Iris pigment epithelial cell (primary cell): Measurements from ENCODE around the gene UBTF.
"Not testable (repeated sequence)": the region's sequence is repeated elsewhere in the genome, so short reads cannot be mapped to it uniquely, and the experiment has no call there.

ENCODE experiments used
- DNase-seq: peaks from one replicate; pipeline ENCODE4 v3.0.0-alpha.2; 2011; ENCODE audit warnings: low read depth

The UBTF gene

GRCh38 chr17:44247876-44248736 lies 28.6 kb upstream of the UBTF start:
- DNase-seq = no peak

- DNase-seq = no peak
Observed at GRCh38 chr17:44247440-44247841, 28.0 kb upstream of the UBTF start.

- no peak for DNase-seq
Observed at GRCh38 chr17:44241106-44241624, 21.7 kb upstream of the UBTF start.

- DNase-seq = not testable (repeated sequence)
Observed at GRCh38 chr17:44237886-44238285, 18.4 kb upstream of the UBTF start.

- no peak for DNase-seq
Observed at GRCh38 chr17:44236444-44236991, 17.0 kb upstream of the UBTF start.

- peak; percentile 82 for DNase-seq
Observed at GRCh38 chr17:44235583-44235936, 16.1 kb upstream of the UBTF start.

GRCh38 chr17:44233582-44233981 lies 14.1 kb upstream of the UBTF start:
- DNase-seq = peak; percentile 44

GRCh38 chr17:44232061-44232460 lies 12.6 kb upstream of the UBTF start:
- DNase-seq = no peak

- DNase-seq = no peak
Observed at GRCh38 chr17:44230140-44230539, 10.7 kb upstream of the UBTF start.

- DNase-seq = no peak
Observed at GRCh38 chr17:44229090-44229489, 9.6 kb upstream of the UBTF start.

- DNase-seq = no peak
Observed at GRCh38 chr17:44223541-44224071, 4.1 kb upstream of the UBTF start.

GRCh38 chr17:44222112-44222869 lies 2.8 kb upstream of the UBTF start:
- DNase-seq = peak; percentile 75

- DNase-seq = no peak
Observed at GRCh38 chr17:44221862-44222111, 2.3 kb upstream of the UBTF start.

- DNase-seq = peak; percentile 88
Observed at GRCh38 chr17:44221084-44221861, 1.8 kb upstream of the UBTF start.

GRCh38 chr17:44220213-44221083 lies 973 bp upstream of the UBTF start:
- peak; percentile 62 for DNase-seq

GRCh38 chr17:44219108-44219615 lies 313 bp downstream of the UBTF start:
- peak; percentile 71 for DNase-seq

GRCh38 chr17:44218344-44219107 lies 949 bp downstream of the UBTF start:
- DNase-seq = peak; percentile 87

- no peak for DNase-seq
Observed at GRCh38 chr17:44217738-44218343, 1.6 kb downstream of the UBTF start.

- DNase-seq = no peak
Observed at GRCh38 chr17:44216694-44217093, 2.8 kb downstream of the UBTF start.

- DNase-seq = no peak
Observed at GRCh38 chr17:44216173-44216572, 3.3 kb downstream of the UBTF start.
